HG03064 (cell line): ENCODE measurements around the gene AGMAT.

Source experiments
- ATAC-seq: cut with Tn5 transposase; IDR thresholded peaks from one replicate; pipeline ENCODE4 v1.9.1; 2021; ENCODE audit warnings: low read depth; ENCODE audit not compliant: unreplicated experiment

AGMAT gene

DNA sequence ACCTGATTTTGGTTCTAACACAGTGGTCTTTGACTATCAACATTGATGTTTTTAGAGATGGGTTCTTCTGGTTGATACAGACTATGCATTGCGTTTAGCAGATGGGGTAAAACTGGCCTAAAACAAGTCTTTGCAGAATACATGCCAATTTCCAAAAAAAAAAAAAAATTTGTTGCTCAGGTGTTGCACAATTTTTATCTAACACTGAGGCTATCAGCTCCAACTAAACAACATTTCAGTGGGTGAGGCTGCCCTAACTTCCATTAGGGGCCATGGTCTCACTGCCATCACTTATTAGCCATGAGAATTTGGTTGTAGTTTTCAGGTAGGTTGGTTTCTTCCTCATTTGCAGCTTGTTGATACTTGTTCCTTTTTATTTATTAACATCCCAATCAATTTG is 14.0 kb downstream of the AGMAT start:
- ATAC-seq: no peak

DNA sequence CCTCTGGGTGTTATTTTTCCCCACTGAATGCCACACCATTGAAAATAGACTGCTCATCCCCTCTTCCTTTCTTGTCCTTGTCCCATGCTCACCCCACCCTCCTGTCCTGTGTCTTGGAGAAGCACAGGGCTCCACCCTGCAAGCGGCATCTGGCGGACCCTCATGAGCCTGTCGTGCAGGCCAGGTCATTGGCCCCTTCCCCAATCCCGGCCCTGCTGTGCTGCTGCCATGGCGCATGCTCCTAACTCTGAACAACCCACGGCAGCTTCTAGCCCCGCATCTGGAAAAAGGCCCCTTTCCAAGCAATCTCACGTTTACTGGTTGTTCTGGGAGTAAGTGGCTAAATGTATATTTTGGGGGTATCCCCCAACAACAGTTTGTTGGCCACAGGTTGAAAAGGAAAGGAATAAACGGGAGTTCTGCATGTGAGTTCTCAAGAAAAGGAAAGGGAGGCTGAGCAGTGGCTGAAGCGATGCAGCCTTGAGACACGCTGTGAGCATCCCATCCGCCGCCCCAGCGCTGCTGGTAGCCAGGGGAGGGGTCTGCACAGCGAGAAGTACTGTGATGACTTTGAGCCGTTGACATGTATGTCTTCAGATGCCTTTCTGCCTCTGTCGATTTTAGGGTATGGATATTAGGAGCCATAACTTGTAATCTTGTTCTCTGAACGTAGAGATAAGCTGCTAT is 16.3 kb downstream of the AGMAT start:
- ATAC-seq: no peak

DNA sequence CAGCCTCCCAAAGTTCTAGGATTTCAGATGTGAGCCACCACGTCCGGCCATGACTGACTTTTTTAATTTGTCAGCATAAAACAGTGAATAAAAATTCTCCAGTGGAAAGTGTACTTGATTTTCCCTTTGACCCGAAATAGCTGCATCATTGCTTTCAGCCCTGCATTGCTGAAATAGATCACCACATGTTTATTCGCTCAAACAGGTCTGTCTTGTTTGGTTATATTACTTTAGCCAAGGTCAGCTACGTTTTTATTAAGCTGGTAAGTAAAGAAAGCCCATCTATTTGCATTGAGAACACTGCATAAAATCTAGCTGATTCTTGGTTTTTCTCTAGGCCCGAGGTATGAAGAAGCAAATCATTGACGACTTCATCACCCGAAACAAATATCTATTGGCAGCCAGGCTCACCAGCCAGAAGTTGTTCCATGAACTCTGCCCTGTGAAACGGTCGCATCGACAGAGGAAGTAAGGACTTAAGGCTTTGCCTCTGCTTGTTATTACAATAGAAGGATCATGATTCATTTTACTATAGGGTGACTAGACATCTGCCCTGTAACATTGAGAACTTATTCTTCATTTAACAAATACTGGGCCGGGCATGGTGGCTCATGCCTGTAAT is 25.6 kb downstream of the AGMAT start:
- no peak for ATAC-seq

DNA sequence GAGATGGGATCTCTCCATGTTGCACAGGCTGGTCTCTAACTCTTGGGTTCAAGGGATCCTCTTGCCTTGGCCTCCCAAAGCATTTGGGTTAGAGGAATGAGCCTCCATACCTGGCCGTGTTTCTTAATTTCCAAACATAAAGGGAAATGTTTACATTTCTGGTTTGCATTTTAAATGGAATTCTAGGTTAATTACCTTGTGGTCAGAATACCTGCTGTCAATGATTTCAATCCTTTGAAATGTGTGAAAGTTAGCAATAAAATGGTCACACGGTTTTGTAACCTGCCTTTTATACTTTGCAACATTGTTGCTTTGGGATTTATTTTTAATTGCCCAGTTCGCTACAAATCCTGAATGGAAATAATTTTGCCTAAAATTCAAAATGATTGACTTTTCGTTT is 26.3 kb downstream of the AGMAT start:
- ATAC-seq: no peak

DNA sequence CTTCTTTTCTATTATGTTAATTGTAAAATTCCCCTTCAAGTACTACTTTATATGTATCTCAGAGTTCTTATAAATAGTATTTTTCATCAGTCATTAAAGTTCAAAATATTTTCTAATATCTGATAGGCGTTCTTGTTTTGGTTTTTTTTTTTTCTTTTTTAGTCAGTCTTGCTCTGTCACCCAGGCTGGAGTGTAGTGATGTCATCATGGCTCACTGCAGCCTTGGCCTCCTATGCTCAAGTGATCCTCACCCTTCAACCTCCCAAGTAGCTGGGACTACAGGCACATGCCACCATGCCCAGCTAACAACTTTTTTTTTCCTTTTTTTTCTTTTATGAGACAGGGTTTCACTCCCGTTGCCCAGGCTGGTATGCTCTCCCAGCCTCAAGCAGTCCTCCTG is 27.3 kb downstream of the AGMAT start:
- ATAC-seq: no peak

DNA sequence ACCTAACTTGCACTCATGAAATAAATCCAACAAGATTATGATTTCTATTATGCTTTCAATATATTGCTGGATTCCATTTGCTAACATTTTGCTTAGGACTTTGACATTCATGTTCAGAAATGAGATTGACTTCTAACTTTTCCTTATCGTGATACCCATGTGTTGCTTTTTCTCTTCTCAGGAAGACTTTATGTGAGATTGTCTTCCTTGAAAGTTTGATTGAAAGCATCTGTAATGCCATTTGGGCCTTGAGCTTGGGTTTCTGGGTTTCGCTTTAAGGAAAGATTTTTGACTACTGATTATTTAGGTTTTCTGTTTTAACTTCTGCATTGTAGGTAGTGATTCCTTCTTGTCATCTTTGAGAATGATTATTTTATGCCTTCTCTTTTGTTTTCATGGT is 27.8 kb downstream of the AGMAT start:
- ATAC-seq: no peak

DNA sequence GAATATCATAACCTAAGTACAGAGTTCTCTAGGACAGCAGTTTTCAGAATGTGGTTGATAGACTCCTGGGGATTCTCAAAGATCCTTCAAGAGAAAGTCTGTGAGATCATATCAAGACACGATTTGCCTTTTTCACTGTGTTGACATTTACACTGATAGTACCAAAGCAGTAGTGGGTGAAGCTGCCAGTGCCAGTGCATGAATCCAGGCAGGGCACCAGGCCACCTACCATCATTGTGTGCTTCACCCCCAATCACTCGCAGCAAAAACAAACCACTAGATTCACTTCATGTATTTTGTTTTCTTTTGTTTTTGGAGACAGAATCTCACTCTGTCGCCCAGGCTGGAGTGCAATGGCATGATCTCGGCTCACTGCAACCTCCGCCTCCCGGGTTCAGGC is 34.3 kb downstream of the AGMAT start:
- no peak for ATAC-seq

DNA sequence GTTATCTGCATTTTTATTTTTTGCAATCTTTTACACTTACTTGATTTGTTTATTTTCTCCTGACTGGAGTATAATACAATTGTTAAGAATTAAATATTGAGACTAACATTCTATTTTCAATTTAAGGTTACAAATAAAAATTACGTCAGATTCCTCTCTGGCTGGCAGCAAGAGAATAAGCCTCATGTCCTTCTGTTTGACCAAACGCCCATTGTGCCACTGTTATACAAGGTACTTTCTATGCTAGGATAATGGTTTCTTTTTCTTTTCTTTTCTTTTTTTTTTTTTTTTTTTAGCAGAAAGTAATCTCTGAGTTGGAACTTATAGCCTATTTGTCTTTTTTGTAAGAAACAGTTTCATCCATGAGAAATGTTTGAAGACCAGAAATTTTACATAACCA is 38.2 kb downstream of the AGMAT start:
- ATAC-seq: no peak

DNA sequence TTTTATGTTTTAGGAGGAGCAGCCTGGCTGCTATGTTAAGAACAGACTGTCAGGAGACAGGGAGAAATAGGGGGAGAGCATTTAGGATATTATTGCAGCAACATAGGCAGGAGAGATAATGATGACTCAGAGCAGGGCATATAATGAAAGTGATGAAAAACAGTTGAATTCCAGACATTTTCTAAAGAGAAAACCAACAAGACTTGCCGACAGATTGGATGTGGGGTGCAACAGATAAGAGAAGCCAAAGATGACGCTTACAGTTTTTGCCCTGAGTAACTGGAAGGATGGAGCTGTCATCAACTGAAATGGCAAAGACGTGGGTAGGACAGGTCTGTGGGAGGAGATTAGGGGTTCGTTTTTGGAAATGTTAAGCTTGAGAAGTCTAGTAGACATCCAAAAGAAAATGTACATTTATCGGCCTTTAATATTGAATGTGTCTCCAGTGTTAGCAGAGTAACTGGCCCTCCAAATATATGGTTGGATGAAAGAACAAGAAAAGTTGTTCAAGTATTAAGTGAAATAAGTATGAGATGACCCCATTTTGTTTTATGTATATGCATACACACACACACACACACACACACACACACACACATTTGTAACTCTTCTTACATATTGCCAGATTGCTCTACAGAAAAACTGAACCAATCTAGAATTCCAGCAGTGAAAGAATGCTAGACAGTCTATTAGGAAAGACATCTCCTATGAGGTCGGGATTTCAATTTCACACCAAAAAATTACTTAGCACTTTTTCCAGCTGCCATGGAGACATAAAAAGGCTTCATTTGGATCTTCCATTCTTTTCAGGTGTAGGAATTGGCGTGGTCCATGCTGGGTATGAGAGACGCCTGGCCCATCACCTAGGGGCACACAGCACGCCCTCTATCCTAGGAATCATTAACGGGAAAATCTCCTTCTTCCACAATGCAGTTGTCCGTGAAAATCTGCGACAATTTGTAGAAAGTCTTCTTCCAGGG is 41.0 kb downstream of the AGMAT start:
- no peak for ATAC-seq

DNA sequence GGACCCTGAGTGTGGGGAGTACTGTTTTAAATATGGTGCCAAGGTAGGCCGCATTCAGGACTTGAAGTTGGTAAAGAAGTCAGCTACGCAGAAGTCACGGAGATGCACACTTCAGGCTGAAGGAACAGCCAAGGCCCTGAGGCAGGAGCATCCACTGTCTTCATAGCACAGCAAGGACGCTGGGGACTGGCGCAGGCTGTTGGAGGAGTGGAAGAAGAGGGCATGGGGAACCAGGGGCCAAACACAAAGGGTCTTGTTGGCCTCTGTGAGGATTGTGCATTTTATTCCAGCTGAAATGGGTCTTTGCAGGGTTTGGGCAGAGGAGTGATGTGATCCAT is 41.6 kb downstream of the AGMAT start:
- ATAC-seq: no peak

DNA sequence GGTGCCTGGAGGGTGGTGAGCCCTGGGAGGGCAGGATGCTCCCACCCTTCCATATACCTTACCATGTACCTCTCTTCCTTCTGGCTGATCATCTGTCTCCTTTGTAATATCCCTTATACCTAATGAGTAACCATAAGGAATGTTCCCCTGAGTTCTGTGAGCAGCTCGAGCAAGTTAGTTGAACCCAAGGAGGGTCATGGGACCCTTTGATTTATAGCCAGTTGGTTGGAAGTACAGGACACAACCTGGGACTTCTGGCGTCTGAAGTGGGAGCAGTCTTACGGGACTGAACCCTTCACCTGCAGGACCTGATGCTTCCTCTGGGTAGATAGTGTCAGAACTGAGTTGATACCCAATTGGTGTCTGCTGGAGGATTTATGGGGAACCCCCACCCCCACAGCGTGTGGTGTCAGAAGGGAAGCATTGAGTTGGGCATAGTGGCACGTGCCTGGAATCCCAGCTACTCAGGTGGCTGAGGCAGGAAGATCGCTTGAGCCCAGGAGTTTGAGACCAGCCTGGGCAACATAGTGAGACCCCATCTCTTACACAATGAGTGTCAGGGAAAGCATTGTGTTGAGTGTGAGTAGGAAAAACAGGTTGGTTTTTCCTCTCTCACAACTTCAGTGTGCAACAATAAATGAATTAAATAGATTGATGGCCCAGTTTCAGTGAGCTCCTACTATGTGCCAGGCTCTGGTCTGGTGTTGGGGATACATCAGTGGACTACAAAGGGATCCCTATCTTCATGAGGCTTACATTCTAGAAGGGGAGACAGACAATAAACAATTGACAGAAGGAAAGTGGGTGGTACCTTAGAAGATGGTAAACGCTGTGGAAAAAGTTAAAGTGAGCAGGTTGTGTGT is 42.2 kb downstream of the AGMAT start:
- ATAC-seq: no peak

DNA sequence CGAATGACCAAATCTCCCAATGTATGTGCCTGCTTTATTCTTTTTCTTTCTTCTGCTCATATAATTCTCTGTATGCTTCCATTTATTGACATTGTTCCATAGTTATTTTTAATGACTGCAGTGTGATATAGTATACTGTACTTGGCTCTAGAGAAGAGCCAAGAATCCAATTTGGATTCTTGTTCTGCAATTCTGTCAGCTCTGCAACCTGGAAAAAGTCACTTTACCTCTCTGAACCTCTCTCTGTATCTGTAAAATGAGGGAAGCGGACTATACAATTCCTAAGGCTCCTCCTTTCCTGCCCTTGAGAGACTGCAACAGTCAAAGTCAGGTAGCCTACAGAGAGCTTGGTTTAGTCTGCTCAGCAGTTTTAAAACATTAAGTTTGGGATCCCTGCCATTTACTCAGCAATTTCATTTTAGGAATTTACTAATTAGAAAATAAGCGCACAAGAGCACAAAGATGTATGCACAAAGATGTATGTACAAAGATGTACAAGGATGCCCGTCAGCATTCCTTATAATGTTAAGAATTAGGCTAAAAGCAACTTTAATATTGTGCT is 43.5 kb downstream of the AGMAT start:
- ATAC-seq: no peak

DNA sequence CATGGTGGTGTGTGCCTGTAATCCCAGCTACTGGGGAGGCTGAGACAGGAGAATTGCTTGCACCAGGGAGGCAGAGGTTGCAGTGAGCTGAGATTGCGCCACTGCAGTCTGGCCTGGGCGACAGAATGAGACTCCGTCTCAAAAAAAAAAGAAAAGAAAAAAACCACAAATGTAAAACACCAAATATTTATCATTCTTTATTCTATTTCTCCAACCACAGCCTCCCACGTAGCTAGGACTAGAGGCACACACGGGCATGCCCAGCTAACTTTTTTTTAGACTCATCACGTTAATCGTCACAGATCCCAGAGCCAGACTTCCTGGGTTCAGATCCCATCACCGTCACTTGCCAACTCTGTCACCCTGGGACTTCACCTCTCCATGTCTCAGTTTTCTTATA is 44.7 kb downstream of the AGMAT start:
- ATAC-seq: no peak

DNA sequence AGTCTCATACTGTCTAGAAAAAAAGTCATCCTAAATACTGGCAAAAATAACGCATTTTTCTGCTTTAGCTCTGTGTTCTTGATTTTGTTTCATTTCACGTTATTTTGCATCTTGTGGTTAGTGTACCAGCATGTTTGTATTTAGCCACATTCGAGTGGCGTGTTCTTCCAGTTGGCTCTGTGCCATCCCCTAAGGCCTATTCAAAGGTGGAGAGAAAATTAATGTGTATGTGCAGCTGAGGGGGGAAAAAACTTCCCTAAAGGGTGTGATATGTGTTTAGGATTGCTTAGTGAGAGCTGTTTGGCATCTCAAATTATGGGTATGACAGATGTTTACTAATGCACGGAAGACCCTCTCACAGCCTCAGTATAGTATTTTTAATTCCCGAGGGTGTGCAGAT is 46.1 kb downstream of the AGMAT start:
- ATAC-seq: no peak

DNA sequence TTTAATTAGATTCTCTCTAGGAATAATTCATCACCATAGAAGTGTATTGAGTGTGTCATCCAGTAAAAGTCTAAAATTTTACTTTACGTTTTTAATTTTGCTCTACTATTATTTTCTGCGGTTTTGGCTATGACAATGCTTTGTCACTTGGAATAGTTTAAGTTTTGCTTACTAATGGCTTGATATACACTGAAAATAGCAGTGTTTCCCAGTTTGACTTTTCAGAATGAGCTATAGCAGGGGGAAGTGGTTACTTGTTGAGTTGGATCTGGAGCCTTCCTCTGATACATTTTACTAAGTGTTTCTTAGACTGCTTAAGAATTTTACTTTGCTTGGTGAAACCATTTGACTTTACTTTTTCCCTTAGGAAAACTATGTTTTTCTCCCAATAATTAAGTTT is 53.2 kb downstream of the AGMAT start:
- no peak for ATAC-seq

DNA sequence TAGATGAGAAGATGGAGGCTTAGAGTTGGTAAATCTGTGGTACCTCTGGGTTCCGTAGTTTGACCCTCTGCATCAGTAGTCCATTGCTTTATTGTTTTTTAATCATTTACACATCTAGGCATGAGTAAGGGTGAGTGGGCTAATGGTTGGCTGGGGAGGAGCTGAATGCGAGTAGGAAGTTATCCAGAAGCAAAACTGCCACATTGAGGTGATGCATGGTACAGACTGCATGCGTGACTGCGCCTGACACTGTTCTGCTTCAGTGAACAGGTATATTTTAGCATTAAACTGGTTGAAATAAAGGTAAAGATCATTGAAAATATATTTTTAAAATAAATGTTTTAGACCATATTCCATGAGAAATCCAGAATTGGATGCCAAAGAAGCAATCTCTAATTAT is 53.8 kb downstream of the AGMAT start:
- no peak for ATAC-seq

DNA sequence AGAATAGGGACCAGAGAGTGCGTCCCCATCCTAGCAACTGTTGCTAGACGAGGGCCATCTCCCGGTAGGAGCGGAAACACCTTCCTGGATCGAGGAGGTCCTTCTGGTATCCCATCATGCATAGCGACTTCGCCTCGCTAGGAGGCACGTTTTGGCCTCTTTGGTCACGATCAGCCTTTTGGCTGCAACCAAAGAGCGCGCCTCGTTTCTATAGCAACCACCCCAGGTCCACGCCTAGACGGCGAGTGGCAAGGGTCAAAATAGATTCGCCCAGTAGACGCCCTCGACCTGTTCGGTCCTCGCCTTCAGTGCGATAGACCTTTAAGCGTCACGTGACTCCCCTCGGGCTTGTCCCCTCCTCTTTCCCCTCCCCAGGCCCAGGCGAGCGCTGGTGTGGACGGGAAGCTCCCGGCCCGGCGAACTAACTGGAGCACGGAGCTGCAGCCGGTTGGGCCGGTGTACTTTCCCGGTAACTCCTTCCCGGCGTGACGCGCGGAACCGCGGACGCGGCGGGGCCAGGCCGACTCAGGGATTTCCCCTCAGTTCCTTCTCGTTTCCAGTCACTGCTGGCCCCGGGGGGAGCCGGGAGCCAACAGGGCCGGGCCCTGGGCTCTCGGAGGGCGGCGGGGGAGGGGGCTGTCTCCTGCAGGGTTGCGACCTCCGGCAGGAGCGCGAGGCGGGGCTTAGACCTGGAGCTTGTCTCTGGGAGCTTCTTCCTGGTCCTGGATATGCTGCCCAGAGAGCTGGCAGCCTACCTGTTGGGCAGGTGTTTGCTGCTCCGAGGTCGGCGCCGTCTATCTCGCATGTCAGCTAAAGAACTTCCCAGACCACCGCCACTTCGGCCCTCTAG is 58.1 kb downstream of the AGMAT start, which contains the start of gene DNAJC16:
Gene DNAJC16, plus strand, starts transcription at position 359 of the 850 bp plus-strand sequence. CDS start 2,258 bp downstream, outside the sequence.
- peak; percentile 55 for ATAC-seq

DNA sequence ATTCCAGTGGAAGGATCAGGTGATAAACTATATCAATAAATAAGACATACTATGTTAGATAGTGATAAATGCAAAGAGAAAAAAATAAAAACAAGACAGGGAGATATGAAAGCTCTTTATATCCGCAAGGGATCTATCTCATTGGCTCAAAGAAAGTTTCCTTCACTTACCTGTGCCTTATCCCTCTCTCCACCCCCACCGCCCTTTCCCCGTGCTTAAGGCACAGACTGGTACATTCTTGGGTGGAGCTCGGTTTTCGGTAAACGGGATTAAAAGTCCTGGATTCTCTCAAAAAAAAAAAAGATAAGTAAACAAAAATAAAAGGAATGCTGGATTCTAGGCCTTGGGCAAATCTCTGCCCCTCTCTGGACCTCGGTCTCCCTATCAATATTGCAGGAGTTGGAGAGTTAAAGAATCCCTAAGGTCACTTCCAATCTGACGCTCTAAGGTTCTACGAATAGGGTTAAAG is 58.8 kb downstream of the AGMAT start:
- ATAC-seq: no peak
